Mesenchymal stem cell (in vitro differentiated cells and primary cell): ENCODE measurements around the gene UBE4A.
A peak's percentile ranks its signal among the peaks of the same experiment; 100 is the strongest.

Source experiments
- DNase-seq: peaks from one replicate; pipeline ENCODE4 v3.0.0-alpha.2; 2013
- H2AFZ ChIP-seq: one replicate; pipeline ENCODE4 v1.6.1; 2013; ENCODE audit warnings: low read depth, mild to moderate bottlenecking, control low read depth, inconsistent platforms, low read length, moderate library complexity
- H2AK5ac ChIP-seq: 2 replicates; pipeline ENCODE4 v1.6.1; 2013; ENCODE audit warnings: low read length, moderate library complexity, mild to moderate bottlenecking, inconsistent platforms; ENCODE audit not compliant: severe bottlenecking
- H2BK120ac ChIP-seq: one replicate; pipeline ENCODE4 v1.6.1; 2013; ENCODE audit warnings: low read depth, mild to moderate bottlenecking, inconsistent platforms, low read length, moderate library complexity
- H2BK12ac ChIP-seq, 2 experiments: one replicate each; pipeline ENCODE4 v1.6.1; 2013; ENCODE audit warnings: inconsistent platforms in 2 of 2, low read length in 2 of 2, mild to moderate bottlenecking in 2 of 2, moderate library complexity in 2 of 2, control low read depth in 1 of 2
- H2BK15ac ChIP-seq: one replicate; pipeline ENCODE4 v1.6.1; 2013; ENCODE audit warnings: mild to moderate bottlenecking, low read depth, inconsistent platforms; ENCODE audit not compliant: poor library complexity, severe bottlenecking
- H2BK5ac ChIP-seq: 2 replicates; pipeline ENCODE4 v1.6.1; 2013; ENCODE audit warnings: low read depth, mild to moderate bottlenecking, low read length, control low read depth, inconsistent platforms; ENCODE audit not compliant: poor library complexity, severe bottlenecking
- H3K14ac ChIP-seq, 2 experiments: one replicate each; pipeline ENCODE4 v1.6.1; 2013; ENCODE audit warnings: inconsistent platforms in 2 of 2, low read length in 2 of 2, control low read depth in 1 of 2, mild to moderate bottlenecking in 1 of 2, moderate library complexity in 1 of 2
- H3K18ac ChIP-seq, 2 experiments: one replicate each; pipeline ENCODE4 v1.6.1; 2013; ENCODE audit warnings: inconsistent platforms in 2 of 2, low read length in 2 of 2, control low read depth in 1 of 2, low read depth in 1 of 2, mild to moderate bottlenecking in 1 of 2
- H3K23ac ChIP-seq, 2 experiments: one replicate each; pipeline ENCODE4 v1.6.1; 2013; ENCODE audit warnings: inconsistent platforms in 2 of 2, low read length in 2 of 2, mild to moderate bottlenecking in 2 of 2, moderate library complexity in 2 of 2, control low read depth in 1 of 2
- H3K27ac ChIP-seq: 2 replicates; pipeline ENCODE4 v1.5.1; 2013; ENCODE audit warnings: mild to moderate bottlenecking, moderate library complexity, low read length, control low read depth, inconsistent platforms; ENCODE audit not compliant: poor library complexity, severe bottlenecking
- H3K27me3 ChIP-seq, 2 experiments: 2 replicates each; pipeline versions ENCODE4 v1.6.1 to v1.7.0; 2013; ENCODE audit warnings: low read length in 2 of 2, mild to moderate bottlenecking in 2 of 2, moderate library complexity in 2 of 2, control low read depth in 1 of 2, inconsistent platforms in 1 of 2; ENCODE audit not compliant: control insufficient read depth in 1 of 2, insufficient read depth in 1 of 2
- H3K36me3 ChIP-seq, 2 experiments: 2 replicates each; pipeline versions ENCODE4 v1.6.1 to v1.7.0; 2013; ENCODE audit warnings: low read length in 2 of 2, control low read depth in 1 of 2, inconsistent platforms in 1 of 2, low read depth in 1 of 2, mild to moderate bottlenecking in 1 of 2; ENCODE audit not compliant: insufficient read depth in 2 of 2, control insufficient read depth in 1 of 2
- H3K4ac ChIP-seq, 2 experiments: one replicate each; pipeline ENCODE4 v1.6.1; 2013; ENCODE audit warnings: inconsistent platforms in 2 of 2, low read length in 2 of 2, mild to moderate bottlenecking in 2 of 2, moderate library complexity in 2 of 2, control low read depth in 1 of 2, low read depth in 1 of 2
- H3K4me1 ChIP-seq: 2 replicates; pipeline ENCODE4 v1.6.1; 2013; ENCODE audit warnings: low read depth, low read length, control low read depth; ENCODE audit not compliant: control insufficient read depth, insufficient read depth
- H3K4me2 ChIP-seq: 2 replicates; pipeline ENCODE4 v1.6.1; 2013; ENCODE audit warnings: low read length, mild to moderate bottlenecking, inconsistent platforms; ENCODE audit not compliant: poor library complexity, severe bottlenecking
- H3K4me3 ChIP-seq, 2 experiments: 2 replicates each; pipeline versions ENCODE4 v1.5.1 to v1.7.0; 2013; ENCODE audit warnings: low read length in 2 of 2, mild to moderate bottlenecking in 2 of 2, control low read depth in 1 of 2, low read depth in 1 of 2; ENCODE audit not compliant: insufficient read depth in 1 of 2
- H3K79me1 ChIP-seq: replicated peaks from 2 replicates; pipeline ENCODE4 v1.6.1; 2013; ENCODE audit warnings: mild to moderate bottlenecking, control low read depth, low read length, inconsistent platforms; ENCODE audit not compliant: poor library complexity, severe bottlenecking
- H3K9ac ChIP-seq: 2 replicates; pipeline ENCODE4 v1.7.0; 2013; ENCODE audit warnings: mild to moderate bottlenecking, low read length, moderate library complexity
- H3K9me3 ChIP-seq: 2 replicates; pipeline ENCODE4 v1.7.0; 2013; ENCODE audit warnings: mild to moderate bottlenecking, low read length; ENCODE audit not compliant: control insufficient read depth
- H4K8ac ChIP-seq: one replicate; pipeline ENCODE4 v1.6.1; 2013; ENCODE audit warnings: inconsistent platforms, mild to moderate bottlenecking, low read length, moderate library complexity
- H4K91ac ChIP-seq: one replicate; pipeline ENCODE4 v1.6.1; 2013; ENCODE audit warnings: mild to moderate bottlenecking, low read length, inconsistent platforms
- WGBS: methylation state at CpG from one replicate; pipeline ENCODE4 v1.1.7; 2013; ENCODE audit warnings: mixed read lengths; 5-methylcytosine and 5-hydroxymethylcytosine counted together

The UBE4A gene

DNA sequence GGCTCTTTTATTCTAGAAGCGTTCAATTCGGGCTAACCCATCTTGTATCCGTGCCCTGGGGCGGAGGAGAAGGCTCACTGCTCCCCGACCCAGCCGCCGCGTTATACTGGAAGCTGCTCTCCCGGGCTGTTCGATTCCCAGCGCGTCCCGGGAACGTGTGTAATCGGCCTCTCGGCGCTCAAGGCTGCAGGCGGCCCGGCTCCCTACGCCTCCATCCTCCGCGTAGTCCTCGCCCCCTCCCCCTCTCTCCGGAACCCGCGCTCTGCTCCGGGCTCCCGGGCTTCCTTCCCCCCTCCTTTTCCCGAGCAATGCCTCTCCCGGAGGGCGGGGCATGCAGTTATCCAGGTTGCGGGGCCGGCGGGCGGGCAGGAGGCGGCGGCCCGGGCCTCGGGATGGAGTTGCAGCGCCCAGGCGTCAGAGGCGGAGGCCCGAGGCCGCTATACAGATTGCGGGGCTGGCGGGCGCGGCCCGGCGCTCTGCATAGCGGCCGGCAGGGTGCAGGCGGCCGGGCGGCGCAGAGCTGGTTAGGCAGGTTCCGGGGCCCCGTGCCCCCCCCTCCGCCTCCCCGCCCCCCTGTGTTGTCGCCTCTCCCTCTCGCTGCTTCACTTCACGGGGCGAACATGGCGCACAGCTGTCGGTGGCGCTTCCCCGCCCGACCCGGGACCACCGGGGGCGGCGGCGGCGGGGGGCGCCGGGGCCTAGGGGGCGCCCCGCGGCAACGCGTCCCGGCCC is 76.7 kb downstream of the UBE4A start, which contains the start of gene KMT2A:
Gene KMT2A, plus strand, starts transcription at position 600 of the 732 bp plus-strand sequence. Its CDS starts 21 bp downstream, at position 621.
- H3K36me3 ChIP-seq, result no peaks in the 10 kb centered on the region
- no peak within 1 kb of the TSS for H2AK5ac ChIP-seq
- H2AFZ ChIP-seq, result peak within 1 kb of the TSS; percentile 97
- peak within 1 kb of the TSS; percentile 87 for H2BK5ac ChIP-seq
- H3K4me2 ChIP-seq, result peak within 1 kb of the TSS; percentile 93
- peak within 1 kb of the TSS; percentile 84 to 92 for H3K23ac ChIP-seq
- no peaks in the 10 kb centered on the region for H3K9me3 ChIP-seq
- peak within 1 kb of the TSS; percentile 80 for H4K8ac ChIP-seq
- peak within 1 kb of the TSS in 1 of 2 experiments; percentile 45 for H2BK12ac ChIP-seq
- H3K27me3 ChIP-seq, result no peaks in the 10 kb centered on the region
- H3K14ac ChIP-seq, result peak within 1 kb of the TSS; percentile 67 to 98
- H3K4me3 ChIP-seq, result peak within 1 kb of the TSS; percentile 85 to 97
- peak within 1 kb of the TSS; percentile 88 for H3K9ac ChIP-seq
- no peaks in the 10 kb centered on the region for H3K79me1 ChIP-seq
- 1% methylated on average over 59 of the region's 83 CpGs for WGBS
- peak within 1 kb of the TSS; percentile 85 for H4K91ac ChIP-seq
- peak within 1 kb of the TSS; percentile 96 for H3K27ac ChIP-seq
- H3K4me1 ChIP-seq, result peaks cover 6% of the 10 kb centered on the region
- H3K18ac ChIP-seq, result peak within 1 kb of the TSS; percentile 96 to 97
- H3K4ac ChIP-seq, result peak within 1 kb of the TSS in 1 of 2 experiments; percentile 92
- H2BK120ac ChIP-seq, result peak within 1 kb of the TSS; percentile 83
- peak within 1 kb of the TSS; percentile 67 for H2BK15ac ChIP-seq
- peak; percentile 98 for DNase-seq

DNA sequence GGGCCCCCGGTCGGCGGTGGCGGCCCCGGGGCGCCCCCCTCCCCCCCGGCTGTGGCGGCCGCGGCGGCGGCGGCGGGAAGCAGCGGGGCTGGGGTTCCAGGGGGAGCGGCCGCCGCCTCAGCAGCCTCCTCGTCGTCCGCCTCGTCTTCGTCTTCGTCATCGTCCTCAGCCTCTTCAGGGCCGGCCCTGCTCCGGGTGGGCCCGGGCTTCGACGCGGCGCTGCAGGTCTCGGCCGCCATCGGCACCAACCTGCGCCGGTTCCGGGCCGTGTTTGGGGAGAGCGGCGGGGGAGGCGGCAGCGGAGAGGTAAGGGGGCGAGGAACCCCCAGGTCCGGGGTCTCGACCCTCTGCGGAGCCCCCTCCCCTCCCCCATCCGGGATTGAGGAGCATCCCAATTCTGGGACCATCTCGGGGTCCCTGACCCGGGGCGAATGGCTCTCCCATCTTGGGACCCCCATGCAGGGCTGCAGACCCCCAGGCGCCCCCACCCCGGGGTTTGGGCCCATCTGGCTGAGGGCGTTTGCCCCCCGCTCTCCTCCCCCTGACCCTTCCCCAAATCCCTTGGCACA is 77.3 kb downstream of the UBE4A start:
- H3K27ac ChIP-seq, result peak overlapping the region; percentile 30
- H3K4me2 ChIP-seq, result peak overlapping the region; percentile 84
- H2BK15ac ChIP-seq, result peak overlapping the region; percentile 67
- H3K23ac ChIP-seq, result peak overlapping the region; percentile 84 to 92
- H2BK120ac ChIP-seq, result peak overlapping the region; percentile 83
- 1% methylated on average over 31 of the region's 55 CpGs for WGBS
- H4K8ac ChIP-seq, result peak overlapping the region; percentile 80
- peak overlapping the region; percentile 88 for H3K9ac ChIP-seq
- no peaks in the 10 kb centered on the region for H3K79me1 ChIP-seq
- H3K4me1 ChIP-seq, result peaks cover 6% of the 10 kb centered on the region
- peak; percentile 48 for DNase-seq
- peak overlapping the region; percentile 67 to 98 for H3K14ac ChIP-seq
- peak overlapping the region; percentile 87 for H2BK5ac ChIP-seq
- H3K36me3 ChIP-seq, result no peaks in the 10 kb centered on the region
- H3K27me3 ChIP-seq, result no peaks in the 10 kb centered on the region
- H3K18ac ChIP-seq, result peak overlapping the region; percentile 96 to 97
- H2AK5ac ChIP-seq, result no peak overlapping the region
- peak overlapping the region; percentile 81 to 97 for H3K4me3 ChIP-seq
- peak overlapping the region; percentile 85 for H4K91ac ChIP-seq
- H3K4ac ChIP-seq, result peak overlapping the region in 1 of 2 experiments; percentile 92
- peak overlapping the region in 1 of 2 experiments; percentile 45 for H2BK12ac ChIP-seq
- H2AFZ ChIP-seq, result peak overlapping the region; percentile 72
- H3K9me3 ChIP-seq, result no peaks in the 10 kb centered on the region

DNA sequence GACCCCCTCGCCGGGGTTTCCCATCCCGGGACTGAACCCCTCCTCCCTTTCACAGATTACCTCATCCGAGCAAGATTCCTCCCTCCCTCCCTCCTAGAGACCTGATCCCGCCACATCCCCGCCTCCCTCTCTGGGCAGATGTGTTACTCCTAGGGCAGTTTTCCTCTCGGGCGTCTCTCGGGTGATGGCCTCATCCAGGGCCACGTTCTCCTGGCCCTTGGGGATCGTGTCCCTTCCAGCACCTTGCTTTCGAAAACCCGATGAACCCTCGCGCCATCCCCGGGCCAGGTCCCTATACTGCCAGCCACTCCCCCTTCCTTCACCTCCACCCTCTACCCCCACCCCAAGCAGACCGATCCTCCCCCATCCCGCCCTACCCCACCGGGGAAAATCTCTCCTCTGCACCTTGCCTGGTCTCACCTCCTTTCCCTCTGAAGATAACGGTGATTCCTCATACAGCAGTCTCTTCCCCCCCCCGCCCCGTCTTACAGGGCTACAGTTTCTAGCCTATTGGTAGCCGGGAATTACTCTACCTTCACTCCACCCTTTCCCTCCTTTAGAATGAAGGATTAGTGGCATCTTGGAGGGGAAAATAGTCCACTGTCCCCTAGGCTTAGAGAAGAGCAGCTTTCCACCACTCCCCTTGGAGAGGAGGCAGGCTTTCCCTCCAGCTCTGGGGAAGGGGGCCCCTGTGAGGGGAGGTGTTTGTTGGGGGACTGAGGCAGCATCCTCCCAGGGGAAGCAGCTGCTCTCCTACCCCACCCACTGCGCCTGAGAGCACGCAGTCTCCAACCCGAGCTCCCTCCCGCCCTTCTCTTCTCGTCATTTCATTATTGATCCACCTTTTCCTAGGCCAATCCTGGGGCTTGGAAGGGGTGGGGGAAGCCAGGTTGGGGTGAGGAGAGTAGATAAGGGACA is 78.1 kb downstream of the UBE4A start:
- Histone ChIP-seq H3K14ac (no peak overlapping the region), H3K36me3 (no peaks in the 10 kb centered on the region), H3K4me2 (peak overlapping the region; percentile 84), H2BK5ac (no peak overlapping the region), H2BK120ac (peak overlapping the region; percentile 83), H3K9ac (peak overlapping the region; percentile 88), H3K18ac (peak overlapping the region; percentile 96 to 97), H2AFZ (no peak overlapping the region), H2BK15ac (no peak overlapping the region), H3K4me3 (peak overlapping the region; percentile 81 to 97), H3K23ac (peak overlapping the region in 1 of 2 experiments; percentile 84), H3K4ac (no peak overlapping the region), H3K9me3 (no peaks in the 10 kb centered on the region), H3K27ac (peak overlapping the region; percentile 9), H3K27me3 (no peaks in the 10 kb centered on the region), H4K91ac (no peak overlapping the region), H2AK5ac (no peak overlapping the region), H2BK12ac (no peak overlapping the region), H3K79me1 (no peaks in the 10 kb centered on the region), H3K4me1 (peaks cover 6% of the 10 kb centered on the region), H4K8ac (no peak overlapping the region)
- DNase-seq, result peak; percentile 73
- 2% methylated on average over 20 of the region's 28 CpGs for WGBS
